ENCODE results near the gene CDK5. TPM values are rescaled to one million over a fixed set of nuclear protein-coding genes. Genes with fewer than 3 reads are reported as not detected.

Gene CDK5
- total and polyA plus RNA-seq, 9 of the 15 experiments (the other 6 are each of a cell fraction or from before 2014, with no cell fraction given): 3.2 to 38.0 (median 27.5) TPM

- peak in 1 of 3 experiments; percentile 90; a peak in 3 of 6 replicates for TF ChIP-seq ZBTB11 (CRISPR knock-in tag; IDR thresholded peaks at IDR 0.05)
- peak; percentile 93 for TF ChIP-seq ZBTB7A (IDR thresholded peaks at IDR 0.05; ENCODE audit: borderline replicate concordance, control insufficient read depth, low read depth, low read length)
- no peak for TF ChIP-seq FOXM1 (IDR thresholded peaks at IDR 0.05; ENCODE audit: low read depth)
- no peak for TF ChIP-seq FOXM1 (CRISPR knock-in tag; IDR thresholded peaks at IDR 0.05; ENCODE audit: low read depth)
- peak; percentile 62; the same call in 1 of the 2 replicates for TF ChIP-seq GATAD2A (IDR thresholded peaks at IDR 0.05)
- TF ChIP-seq POLR2H (tag; IDR thresholded peaks at IDR 0.05; ENCODE audit: low read depth): no peak
- 0 out of 2 replicates have a peak, but pooled peaks have one; percentile 9 for TF ChIP-seq ZNF583 (CRISPR knock-in tag; IDR thresholded peaks at IDR 0.05)
- TF ChIP-seq JUND (IDR thresholded peaks at IDR 0.05; ENCODE audit: borderline replicate concordance, low read depth, low read length): 0 out of 2 replicates have a peak, but pooled peaks have one; percentile 29
- TF ChIP-seq JUND (tag; IDR thresholded peaks at IDR 0.05; ENCODE audit: borderline replicate concordance, low read depth, low read length): no peak; the same call in 2 of the 3 replicates
- TF ChIP-seq HOMEZ (CRISPR knock-in tag; IDR thresholded peaks at IDR 0.05): no peak
- peak in 1 of 2 experiments; percentile 91; a peak in 2 of 4 replicates for TF ChIP-seq ZNF639 (CRISPR knock-in tag; conservative IDR thresholded peaks at IDR 0.05 in 1 of 2, IDR thresholded peaks at IDR 0.05 in 1 of 2)
- TF ChIP-seq MAZ (CRISPR knock-in tag; conservative IDR thresholded peaks at IDR 0.05 in 1 of 2, IDR thresholded peaks at IDR 0.05 in 1 of 2): peak; percentile 99
- TF ChIP-seq ZNF740 (CRISPR knock-in tag; IDR thresholded peaks at IDR 0.05): no peak
- 0 out of 4 replicates have a peak, but pooled peaks of 1 of the 2 experiments have one; percentile 45 for TF ChIP-seq ZNF740 (tag; IDR thresholded peaks at IDR 0.05)
- TF ChIP-seq NFE2L1 (tag; IDR thresholded peaks at IDR 0.05; ENCODE audit: borderline replicate concordance, low read depth): no peak
- TF ChIP-seq MBD2 (IDR thresholded peaks at IDR 0.05; ENCODE audit: borderline replicate concordance, low read depth): no peak; the same call in 1 of the 2 replicates
- no peak for TF ChIP-seq SAFB2 (IDR thresholded peaks at IDR 0.05; ENCODE audit: borderline replicate concordance, low read depth, low read length, severe bottlenecking)
- no peak for TF ChIP-seq ZNF668 (CRISPR knock-in tag; IDR thresholded peaks at IDR 0.05)
These were observed 1.8 kb upstream of the CDK5 start, which contains the start of gene SLC4A2 (continued) for GRCh38 chr7:151059367-151060112.

All from K562 (cell line).